Measurements from ENCODE around the gene ANTKMT.
"Not testable (repeated sequence)": the region's sequence is repeated elsewhere in the genome, so short reads cannot be mapped to it uniquely, and the experiment has no call there.

Gene ANTKMT

DNA sequence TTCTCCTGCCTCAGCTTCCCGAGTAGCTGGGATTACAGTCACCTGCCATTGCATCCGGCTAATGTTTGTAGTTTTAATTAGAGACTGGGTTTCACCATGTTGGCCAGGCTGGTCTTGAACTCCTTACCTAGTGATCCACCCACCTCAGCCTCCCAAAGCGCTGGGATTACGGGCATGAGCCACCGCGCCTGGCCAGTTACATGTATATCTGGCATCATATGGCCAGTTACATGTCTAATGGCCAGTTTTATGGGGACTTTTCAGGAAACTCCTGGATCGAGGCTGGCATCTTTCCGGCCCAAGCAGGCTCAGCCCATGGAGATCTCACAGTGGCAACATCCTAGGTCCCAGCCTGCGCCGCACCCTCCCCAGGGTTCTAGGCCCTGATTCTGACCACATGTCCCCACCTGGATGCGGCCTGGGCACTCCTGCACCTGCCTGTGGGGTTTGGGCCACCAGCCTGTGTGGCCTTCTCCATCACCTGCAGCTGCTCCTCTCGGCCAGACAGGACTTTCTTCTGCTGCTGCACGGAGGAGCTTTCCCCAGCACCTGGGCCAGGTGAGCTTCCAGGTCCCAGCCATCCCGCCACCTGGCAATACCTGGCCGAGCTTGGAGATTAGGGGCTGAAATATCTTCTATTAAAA lies 21.2 kb downstream of the ANTKMT start:
- Histone ChIP-seq H3K18ac (ENCODE audit: low read length) (no peak overlapping the region), H4K8ac (ENCODE audit: low read depth, low read length) (peak overlapping the region; percentile 2), H2AK5ac (ENCODE audit: low read length) (no peak overlapping the region), H2BK12ac (ENCODE audit: low read length) (no peak overlapping the region), H3K4me3 (ENCODE audit: low read depth, low read length) (no peak overlapping the region), H3K4me1 (ENCODE audit: control insufficient read depth in 1 of 2, insufficient read depth in 2 of 2, low read length in 2 of 2) (peaks cover 0 to 9% of the 10 kb centered on the region in 2 experiments), H3K9ac (ENCODE audit: low read length) (no peak overlapping the region), H2BK120ac (ENCODE audit: insufficient read depth, low read length, poor library complexity) (no peak overlapping the region), H3K4me2 (ENCODE audit: low read length) (no peak overlapping the region), H3K36me3 (ENCODE audit: control insufficient read depth in 1 of 2, insufficient read depth in 2 of 2, low read length in 2 of 2) (peaks cover 4 to 5% of the 10 kb centered on the region in 2 experiments), H3K23ac (ENCODE audit: low read length) (no peak overlapping the region), H3K27ac (ENCODE audit: low read depth, low read length) (no peak overlapping the region), H2BK5ac (ENCODE audit: low read depth, low read length, poor library complexity) (no peak overlapping the region), H3K79me1 (ENCODE audit: low read length) (peaks cover 8% of the 10 kb centered on the region), H2AFZ (ENCODE audit: insufficient read depth, low read length, poor library complexity) (no peak overlapping the region), H3K79me2 (ENCODE audit: control insufficient read depth, insufficient read depth, low read length, poor library complexity) (peaks cover 7% of the 10 kb centered on the region), H4K12ac (ENCODE audit: low read depth, low read length) (no peak overlapping the region), H3K14ac (ENCODE audit: low read length) (no peak overlapping the region), H3K27me3 (ENCODE audit: insufficient read depth, low read length) (no peaks in the 10 kb centered on the region), H4K91ac (ENCODE audit: low read depth, low read length) (no peak overlapping the region), H3K4ac (ENCODE audit: low read depth, low read length) (no peak overlapping the region), H3K9me3 (ENCODE audit: insufficient read depth, low read depth, low read length) (no peaks in the 10 kb centered on the region)
- DNase-seq = no peak
- no CpG with 5 or more reads among the region's 15 CpGs for WGBS (ENCODE audit: extremely low coverage, insufficient coverage, insufficient read length)

DNA sequence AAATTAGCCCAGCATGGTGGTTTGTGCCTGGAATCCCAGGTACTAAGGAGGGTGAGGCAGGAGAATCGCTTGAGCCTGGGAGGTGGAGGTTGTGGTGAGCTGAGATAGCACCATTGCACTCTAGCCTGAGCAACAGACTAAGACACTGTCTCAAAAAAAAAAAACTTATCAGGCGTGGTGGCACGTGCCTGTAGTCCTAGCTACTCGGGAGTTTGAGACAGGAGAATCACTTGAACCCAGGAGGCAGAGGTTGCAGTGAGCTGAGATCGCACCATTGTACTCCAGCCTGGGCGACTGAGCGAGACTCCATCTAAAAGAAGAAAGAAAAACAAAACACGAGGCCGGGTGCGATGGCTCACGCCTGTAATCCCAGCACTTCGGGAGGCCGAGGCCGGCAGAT lies 21.9 kb downstream of the ANTKMT start:
- not testable (repeated sequence) for H3K18ac ChIP-seq (ENCODE audit: low read length); H2AFZ ChIP-seq (ENCODE audit: insufficient read depth, low read length, poor library complexity); H4K91ac ChIP-seq (ENCODE audit: low read depth, low read length); H3K27ac ChIP-seq (ENCODE audit: low read depth, low read length); H3K36me3 ChIP-seq (ENCODE audit: control insufficient read depth in 1 of 2, insufficient read depth in 2 of 2, low read length in 2 of 2); H3K27me3 ChIP-seq (ENCODE audit: insufficient read depth, low read length); H3K9me3 ChIP-seq (ENCODE audit: insufficient read depth, low read depth, low read length); H3K4me2 ChIP-seq (ENCODE audit: low read length); H3K9ac ChIP-seq (ENCODE audit: low read length); H4K12ac ChIP-seq (ENCODE audit: low read depth, low read length); H2AK5ac ChIP-seq (ENCODE audit: low read length); H3K4ac ChIP-seq (ENCODE audit: low read depth, low read length); H3K4me3 ChIP-seq (ENCODE audit: low read depth, low read length); H3K23ac ChIP-seq (ENCODE audit: low read length); H2BK120ac ChIP-seq (ENCODE audit: insufficient read depth, low read length, poor library complexity); H2BK12ac ChIP-seq (ENCODE audit: low read length); H3K79me1 ChIP-seq (ENCODE audit: low read length); DNase-seq; H2BK5ac ChIP-seq (ENCODE audit: low read depth, low read length, poor library complexity); H4K8ac ChIP-seq (ENCODE audit: low read depth, low read length); H3K79me2 ChIP-seq (ENCODE audit: control insufficient read depth, insufficient read depth, low read length, poor library complexity); H3K14ac ChIP-seq (ENCODE audit: low read length); H3K4me1 ChIP-seq (ENCODE audit: control insufficient read depth in 1 of 2, insufficient read depth in 2 of 2, low read length in 2 of 2)
- no CpG with 5 or more reads among the region's 14 CpGs for WGBS (ENCODE audit: extremely low coverage, insufficient coverage, insufficient read length)

DNA sequence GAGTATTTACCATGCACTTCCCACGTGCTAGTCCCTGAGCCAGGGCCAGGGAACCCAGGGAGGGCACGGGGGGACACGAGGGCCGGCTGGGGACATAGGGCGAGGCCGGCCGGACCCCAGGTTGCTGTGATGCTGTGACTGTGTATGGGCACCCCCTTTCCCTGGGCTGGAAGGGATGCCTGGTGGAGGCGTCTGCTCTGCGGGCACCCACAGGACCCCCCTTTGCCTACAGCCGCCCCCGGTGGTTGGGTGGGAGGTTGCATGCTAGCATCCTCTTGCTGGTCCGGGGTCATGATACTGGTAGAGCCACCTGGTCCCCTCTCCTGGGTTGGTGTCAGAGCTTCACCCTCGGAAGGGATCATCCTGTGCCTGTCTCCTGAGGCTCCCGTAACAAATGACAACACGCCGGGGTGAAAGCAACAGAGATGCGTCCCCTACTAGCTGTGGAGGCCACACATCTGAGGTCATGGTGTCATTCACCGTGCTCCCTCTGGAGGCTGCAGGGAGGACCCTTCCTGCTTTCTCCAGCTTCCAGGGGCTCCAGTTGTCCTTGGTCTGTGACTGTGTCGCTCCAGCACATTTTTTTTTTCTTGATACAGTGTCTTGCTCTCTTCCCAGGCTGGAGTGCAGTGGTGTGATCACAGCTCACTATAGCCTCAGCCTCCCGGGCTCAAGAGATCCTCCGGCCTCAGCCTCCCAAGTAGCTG lies 23.0 kb downstream of the ANTKMT start:
- no peaks in the 10 kb centered on the region for H3K9me3 ChIP-seq (ENCODE audit: insufficient read depth, low read depth, low read length)
- H3K4me2 ChIP-seq (ENCODE audit: low read length) = no peak overlapping the region
- no peak overlapping the region for H2AK5ac ChIP-seq (ENCODE audit: low read length)
- H2AFZ ChIP-seq (ENCODE audit: insufficient read depth, low read length, poor library complexity) = no peak overlapping the region
- no peak overlapping the region for H3K14ac ChIP-seq (ENCODE audit: low read length)
- peak overlapping the region; percentile 1 for H3K4me3 ChIP-seq (ENCODE audit: low read depth, low read length)
- no CpG with 5 or more reads among the region's 21 CpGs for WGBS (ENCODE audit: extremely low coverage, insufficient coverage, insufficient read length)
- no peaks in the 10 kb centered on the region for H3K36me3 ChIP-seq (ENCODE audit: control insufficient read depth in 1 of 2, insufficient read depth in 2 of 2, low read length in 2 of 2)
- no peak overlapping the region for H3K9ac ChIP-seq (ENCODE audit: low read length)
- no peak overlapping the region for H2BK5ac ChIP-seq (ENCODE audit: low read depth, low read length, poor library complexity)
- peaks cover 8% of the 10 kb centered on the region for H3K79me1 ChIP-seq (ENCODE audit: low read length)
- no peaks in the 10 kb centered on the region for H3K27me3 ChIP-seq (ENCODE audit: insufficient read depth, low read length)
- H3K4me1 ChIP-seq (ENCODE audit: control insufficient read depth in 1 of 2, insufficient read depth in 2 of 2, low read length in 2 of 2) = peaks cover 0 to 9% of the 10 kb centered on the region in 2 experiments
- H4K12ac ChIP-seq (ENCODE audit: low read depth, low read length) = no peak overlapping the region
- H4K91ac ChIP-seq (ENCODE audit: low read depth, low read length) = no peak overlapping the region
- no peak overlapping the region for H3K23ac ChIP-seq (ENCODE audit: low read length)
- H4K8ac ChIP-seq (ENCODE audit: low read depth, low read length) = no peak overlapping the region
- no peak overlapping the region for H3K4ac ChIP-seq (ENCODE audit: low read depth, low read length)
- no peak overlapping the region for H2BK12ac ChIP-seq (ENCODE audit: low read length)
- H3K79me2 ChIP-seq (ENCODE audit: control insufficient read depth, insufficient read depth, low read length, poor library complexity) = peaks cover 7% of the 10 kb centered on the region
- H3K27ac ChIP-seq (ENCODE audit: low read depth, low read length) = no peak overlapping the region
- DNase-seq = no peak
- no peak overlapping the region for H2BK120ac ChIP-seq (ENCODE audit: insufficient read depth, low read length, poor library complexity)
- no peak overlapping the region for H3K18ac ChIP-seq (ENCODE audit: low read length)

DNA sequence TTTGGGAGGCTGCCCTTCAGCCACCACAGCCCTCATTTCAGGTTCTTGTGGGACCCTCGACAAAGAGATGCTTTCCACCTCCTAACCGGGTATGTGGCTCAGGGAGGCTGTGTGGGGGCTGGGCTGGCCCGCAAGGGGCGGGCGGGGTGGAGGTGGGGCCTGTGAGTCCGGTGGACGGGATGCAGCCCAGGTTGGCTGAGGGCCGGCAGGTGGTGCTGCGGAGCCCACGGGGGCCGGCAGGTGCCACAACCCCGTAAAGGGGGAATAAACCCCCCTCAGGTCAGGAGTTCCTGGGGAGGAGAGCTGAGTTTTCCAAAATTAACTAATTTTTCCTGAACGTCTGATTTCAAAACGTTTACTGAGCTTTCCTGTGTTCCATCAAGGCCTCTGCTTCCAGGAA lies 24.8 kb downstream of the ANTKMT start:
- Histone ChIP-seq H3K4me1 (ENCODE audit: control insufficient read depth in 1 of 2, insufficient read depth in 2 of 2, low read length in 2 of 2) (peaks cover 0 to 2% of the 10 kb centered on the region in 2 experiments), H3K79me1 (ENCODE audit: low read length) (peaks cover 3% of the 10 kb centered on the region), H2BK12ac (ENCODE audit: low read length) (no peak overlapping the region), H3K27ac (ENCODE audit: low read depth, low read length) (no peak overlapping the region), H4K12ac (ENCODE audit: low read depth, low read length) (no peak overlapping the region), H2BK120ac (ENCODE audit: insufficient read depth, low read length, poor library complexity) (no peak overlapping the region), H3K23ac (ENCODE audit: low read length) (no peak overlapping the region), H3K79me2 (ENCODE audit: control insufficient read depth, insufficient read depth, low read length, poor library complexity) (peaks cover 2% of the 10 kb centered on the region), H3K27me3 (ENCODE audit: insufficient read depth, low read length) (no peaks in the 10 kb centered on the region), H2AFZ (ENCODE audit: insufficient read depth, low read length, poor library complexity) (no peak overlapping the region), H4K8ac (ENCODE audit: low read depth, low read length) (no peak overlapping the region), H3K9me3 (ENCODE audit: insufficient read depth, low read depth, low read length) (no peaks in the 10 kb centered on the region), H2BK5ac (ENCODE audit: low read depth, low read length, poor library complexity) (no peak overlapping the region), H2AK5ac (ENCODE audit: low read length) (no peak overlapping the region), H3K4me2 (ENCODE audit: low read length) (no peak overlapping the region), H3K14ac (ENCODE audit: low read length) (no peak overlapping the region), H3K36me3 (ENCODE audit: control insufficient read depth in 1 of 2, insufficient read depth in 2 of 2, low read length in 2 of 2) (no peaks in the 10 kb centered on the region), H3K9ac (ENCODE audit: low read length) (no peak overlapping the region), H3K18ac (ENCODE audit: low read length) (no peak overlapping the region), H4K91ac (ENCODE audit: low read depth, low read length) (no peak overlapping the region), H3K4me3 (ENCODE audit: low read depth, low read length) (no peak overlapping the region), H3K4ac (ENCODE audit: low read depth, low read length) (no peak overlapping the region)
- DNase-seq = peak in 1 of 2 donors; percentile 37
- WGBS (ENCODE audit: extremely low coverage, insufficient coverage, insufficient read length) = no CpG with 5 or more reads among the region's 14 CpGs
